ENCODE data around the gene CCDC141.

DNA sequence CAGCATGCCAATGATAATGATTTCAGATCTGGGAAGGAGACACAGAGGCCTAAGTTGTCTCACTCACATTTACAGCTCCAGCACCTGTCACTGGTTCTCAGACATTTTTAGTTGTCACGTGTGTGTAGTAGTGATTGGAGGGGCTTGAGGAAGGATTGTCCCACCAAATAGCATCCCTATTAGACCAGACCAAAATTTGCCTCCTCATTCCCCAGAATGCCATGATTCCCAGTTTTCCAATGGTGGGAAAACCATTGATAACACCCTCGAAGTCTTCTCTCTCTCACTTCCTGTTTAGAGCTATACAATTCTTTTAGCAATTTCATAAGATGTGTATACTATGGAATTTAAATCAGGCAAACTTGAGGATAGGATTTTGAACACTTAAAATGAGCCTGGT, 52.5 kb downstream of the CCDC141 start:
- TF ChIP-seq TCF4 (CRISPR knock-in tag; IDR thresholded peaks at IDR 0.05; ENCODE audit: borderline replicate concordance) (no peak), BACH2 (CRISPR knock-in tag; IDR thresholded peaks at IDR 0.05; ENCODE audit: borderline replicate concordance) (no peak), ISL1 (CRISPR knock-in tag; IDR thresholded peaks at IDR 0.05) (no peak), ARNTL (CRISPR knock-in tag; IDR thresholded peaks at IDR 0.05; ENCODE audit: borderline replicate concordance, low read depth) (no peak), ZNF565 (CRISPR knock-in tag; conservative IDR thresholded peaks at IDR 0.05; ENCODE audit: low read depth) (no peak), SNAI2 (CRISPR knock-in tag; IDR thresholded peaks at IDR 0.05) (no peak), ZFP30 (CRISPR knock-in tag; IDR thresholded peaks at IDR 0.05) (no peak), ZFP3 (CRISPR knock-in tag; IDR thresholded peaks at IDR 0.05) (no peak), ZNF70 (CRISPR knock-in tag; IDR thresholded peaks at IDR 0.05) (no peak), ESRRG (CRISPR knock-in tag; IDR thresholded peaks at IDR 0.05) (no peak)
- TF ChIP-seq, protein P1, sequence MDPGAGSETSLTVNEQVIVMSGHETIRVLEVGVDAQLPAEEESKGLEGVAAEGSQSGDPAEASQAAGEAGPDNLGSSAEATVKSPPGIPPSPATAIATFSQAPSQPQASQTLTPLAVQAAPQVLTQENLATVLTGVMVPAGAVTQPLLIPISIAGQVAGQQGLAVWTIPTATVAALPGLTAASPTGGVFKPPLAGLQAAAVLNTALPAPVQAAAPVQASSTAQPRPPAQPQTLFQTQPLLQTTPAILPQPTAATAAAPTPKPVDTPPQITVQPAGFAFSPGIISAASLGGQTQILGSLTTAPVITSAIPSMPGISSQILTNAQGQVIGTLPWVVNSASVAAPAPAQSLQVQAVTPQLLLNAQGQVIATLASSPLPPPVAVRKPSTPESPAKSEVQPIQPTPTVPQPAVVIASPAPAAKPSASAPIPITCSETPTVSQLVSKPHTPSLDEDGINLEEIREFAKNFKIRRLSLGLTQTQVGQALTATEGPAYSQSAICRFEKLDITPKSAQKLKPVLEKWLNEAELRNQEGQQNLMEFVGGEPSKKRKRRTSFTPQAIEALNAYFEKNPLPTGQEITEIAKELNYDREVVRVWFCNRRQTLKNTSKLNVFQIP (CRISPR knock-in tag; IDR thresholded peaks at IDR 0.05; ENCODE audit: borderline replicate concordance, low read depth) = no peak
- TF ChIP-seq, protein P2, sequence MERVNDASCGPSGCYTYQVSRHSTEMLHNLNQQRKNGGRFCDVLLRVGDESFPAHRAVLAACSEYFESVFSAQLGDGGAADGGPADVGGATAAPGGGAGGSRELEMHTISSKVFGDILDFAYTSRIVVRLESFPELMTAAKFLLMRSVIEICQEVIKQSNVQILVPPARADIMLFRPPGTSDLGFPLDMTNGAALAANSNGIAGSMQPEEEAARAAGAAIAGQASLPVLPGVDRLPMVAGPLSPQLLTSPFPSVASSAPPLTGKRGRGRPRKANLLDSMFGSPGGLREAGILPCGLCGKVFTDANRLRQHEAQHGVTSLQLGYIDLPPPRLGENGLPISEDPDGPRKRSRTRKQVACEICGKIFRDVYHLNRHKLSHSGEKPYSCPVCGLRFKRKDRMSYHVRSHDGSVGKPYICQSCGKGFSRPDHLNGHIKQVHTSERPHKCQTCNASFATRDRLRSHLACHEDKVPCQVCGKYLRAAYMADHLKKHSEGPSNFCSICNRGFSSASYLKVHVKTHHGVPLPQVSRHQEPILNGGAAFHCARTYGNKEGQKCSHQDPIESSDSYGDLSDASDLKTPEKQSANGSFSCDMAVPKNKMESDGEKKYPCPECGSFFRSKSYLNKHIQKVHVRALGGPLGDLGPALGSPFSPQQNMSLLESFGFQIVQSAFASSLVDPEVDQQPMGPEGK (CRISPR knock-in tag; IDR thresholded peaks at IDR 0.05; ENCODE audit: borderline replicate concordance) = no peak
- TF ChIP-seq, protein P3, sequence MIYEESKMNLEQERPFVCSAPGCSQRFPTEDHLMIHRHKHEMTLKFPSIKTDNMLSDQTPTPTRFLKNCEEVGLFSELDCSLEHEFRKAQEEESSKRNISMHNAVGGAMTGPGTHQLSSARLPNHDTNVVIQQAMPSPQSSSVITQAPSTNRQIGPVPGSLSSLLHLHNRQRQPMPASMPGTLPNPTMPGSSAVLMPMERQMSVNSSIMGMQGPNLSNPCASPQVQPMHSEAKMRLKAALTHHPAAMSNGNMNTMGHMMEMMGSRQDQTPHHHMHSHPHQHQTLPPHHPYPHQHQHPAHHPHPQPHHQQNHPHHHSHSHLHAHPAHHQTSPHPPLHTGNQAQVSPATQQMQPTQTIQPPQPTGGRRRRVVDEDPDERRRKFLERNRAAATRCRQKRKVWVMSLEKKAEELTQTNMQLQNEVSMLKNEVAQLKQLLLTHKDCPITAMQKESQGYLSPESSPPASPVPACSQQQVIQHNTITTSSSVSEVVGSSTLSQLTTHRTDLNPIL (CRISPR knock-in tag; IDR thresholded peaks at IDR 0.05; ENCODE audit: low read depth) = no peak
- TF ChIP-seq, protein P4, sequence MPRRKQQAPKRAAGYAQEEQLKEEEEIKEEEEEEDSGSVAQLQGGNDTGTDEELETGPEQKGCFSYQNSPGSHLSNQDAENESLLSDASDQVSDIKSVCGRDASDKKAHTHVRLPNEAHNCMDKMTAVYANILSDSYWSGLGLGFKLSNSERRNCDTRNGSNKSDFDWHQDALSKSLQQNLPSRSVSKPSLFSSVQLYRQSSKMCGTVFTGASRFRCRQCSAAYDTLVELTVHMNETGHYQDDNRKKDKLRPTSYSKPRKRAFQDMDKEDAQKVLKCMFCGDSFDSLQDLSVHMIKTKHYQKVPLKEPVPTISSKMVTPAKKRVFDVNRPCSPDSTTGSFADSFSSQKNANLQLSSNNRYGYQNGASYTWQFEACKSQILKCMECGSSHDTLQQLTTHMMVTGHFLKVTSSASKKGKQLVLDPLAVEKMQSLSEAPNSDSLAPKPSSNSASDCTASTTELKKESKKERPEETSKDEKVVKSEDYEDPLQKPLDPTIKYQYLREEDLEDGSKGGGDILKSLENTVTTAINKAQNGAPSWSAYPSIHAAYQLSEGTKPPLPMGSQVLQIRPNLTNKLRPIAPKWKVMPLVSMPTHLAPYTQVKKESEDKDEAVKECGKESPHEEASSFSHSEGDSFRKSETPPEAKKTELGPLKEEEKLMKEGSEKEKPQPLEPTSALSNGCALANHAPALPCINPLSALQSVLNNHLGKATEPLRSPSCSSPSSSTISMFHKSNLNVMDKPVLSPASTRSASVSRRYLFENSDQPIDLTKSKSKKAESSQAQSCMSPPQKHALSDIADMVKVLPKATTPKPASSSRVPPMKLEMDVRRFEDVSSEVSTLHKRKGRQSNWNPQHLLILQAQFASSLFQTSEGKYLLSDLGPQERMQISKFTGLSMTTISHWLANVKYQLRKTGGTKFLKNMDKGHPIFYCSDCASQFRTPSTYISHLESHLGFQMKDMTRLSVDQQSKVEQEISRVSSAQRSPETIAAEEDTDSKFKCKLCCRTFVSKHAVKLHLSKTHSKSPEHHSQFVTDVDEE (CRISPR knock-in tag; IDR thresholded peaks at IDR 0.05) = no peak
